Measurements from ENCODE around the gene RPS19. TPM values are rescaled to one million over a fixed set of nuclear protein-coding genes. Genes with fewer than 3 reads are reported as not detected.

RPS19 gene
- total RNA-seq, 1 donor from 2014 or later, result 3,078 TPM

DNA sequence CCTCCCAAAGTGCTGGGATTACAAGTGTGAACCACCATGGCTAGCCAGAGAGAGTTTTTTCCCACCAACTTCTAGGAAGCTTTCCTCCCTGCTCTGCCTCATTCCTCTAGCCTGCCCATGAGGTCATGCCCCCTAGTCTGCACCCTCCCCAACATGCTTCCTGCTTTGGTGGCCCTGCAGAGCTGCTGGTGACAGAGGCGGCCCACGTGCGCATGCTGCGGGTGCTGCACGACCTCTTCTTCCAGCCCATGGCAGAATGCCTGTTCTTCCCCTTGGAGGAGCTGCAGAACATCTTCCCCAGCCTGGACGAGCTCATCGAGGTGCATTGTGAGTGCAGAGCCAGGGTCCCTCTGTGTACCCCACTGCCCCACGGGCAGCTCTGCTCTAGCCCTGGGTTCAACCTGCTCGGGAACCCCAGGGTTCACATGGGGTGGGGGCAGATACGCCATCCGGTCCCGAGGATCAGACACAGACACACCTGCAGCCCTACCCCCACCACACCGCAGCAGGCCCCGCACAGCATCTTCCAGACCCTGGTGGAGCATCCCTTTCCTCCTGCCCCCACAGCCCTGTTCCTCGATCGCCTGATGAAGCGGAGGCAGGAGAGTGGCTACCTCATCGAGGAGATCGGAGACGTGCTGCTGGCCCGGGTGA lies 41.8 kb downstream of the RPS19 start:
- DNase-seq (ENCODE audit: low read depth) (no peak), FAIRE-seq (no peak)
- Mint-ChIP-seq H3K4me3 (ENCODE audit: unreplicated experiment) (no peak overlapping the region), H3K4me1 (ENCODE audit: low read depth, unreplicated experiment) (no peaks in the 10 kb centered on the region), H3K27me3 (ENCODE audit: low read depth, unreplicated experiment) (no peaks in the 10 kb centered on the region), H3K36me3 (ENCODE audit: low read depth, unreplicated experiment) (peaks cover 28% of the 10 kb centered on the region), H3K9me3 (ENCODE audit: unreplicated experiment) (no peaks in the 10 kb centered on the region), H3K27ac (ENCODE audit: unreplicated experiment) (no peak overlapping the region)
- H2AFZ ChIP-seq (ENCODE audit: low read depth, low read length), result no peak overlapping the region
- no peak overlapping the region for H3K4me2 ChIP-seq (ENCODE audit: low read length)
- H3K4me3 ChIP-seq (ENCODE audit: insufficient read depth, low read depth, low read length), result no peak overlapping the region
- TF ChIP-seq, protein P1, sequence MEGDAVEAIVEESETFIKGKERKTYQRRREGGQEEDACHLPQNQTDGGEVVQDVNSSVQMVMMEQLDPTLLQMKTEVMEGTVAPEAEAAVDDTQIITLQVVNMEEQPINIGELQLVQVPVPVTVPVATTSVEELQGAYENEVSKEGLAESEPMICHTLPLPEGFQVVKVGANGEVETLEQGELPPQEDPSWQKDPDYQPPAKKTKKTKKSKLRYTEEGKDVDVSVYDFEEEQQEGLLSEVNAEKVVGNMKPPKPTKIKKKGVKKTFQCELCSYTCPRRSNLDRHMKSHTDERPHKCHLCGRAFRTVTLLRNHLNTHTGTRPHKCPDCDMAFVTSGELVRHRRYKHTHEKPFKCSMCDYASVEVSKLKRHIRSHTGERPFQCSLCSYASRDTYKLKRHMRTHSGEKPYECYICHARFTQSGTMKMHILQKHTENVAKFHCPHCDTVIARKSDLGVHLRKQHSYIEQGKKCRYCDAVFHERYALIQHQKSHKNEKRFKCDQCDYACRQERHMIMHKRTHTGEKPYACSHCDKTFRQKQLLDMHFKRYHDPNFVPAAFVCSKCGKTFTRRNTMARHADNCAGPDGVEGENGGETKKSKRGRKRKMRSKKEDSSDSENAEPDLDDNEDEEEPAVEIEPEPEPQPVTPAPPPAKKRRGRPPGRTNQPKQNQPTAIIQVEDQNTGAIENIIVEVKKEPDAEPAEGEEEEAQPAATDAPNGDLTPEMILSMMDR (IDR thresholded peaks at IDR 0.05; ENCODE audit: insufficient read depth, low read depth, low read length), result no peak
- no peak for TF ChIP-seq EZH2 (IDR thresholded peaks at IDR 0.05; ENCODE audit: insufficient read depth, low read length)
- H4K20me1 ChIP-seq (ENCODE audit: insufficient read depth, low read length), result peaks cover 43% of the 10 kb centered on the region
- H3K9ac ChIP-seq (ENCODE audit: low read length), result no peak overlapping the region
- peaks cover 33% of the 10 kb centered on the region for H3K36me3 ChIP-seq (ENCODE audit: insufficient read depth, low read length)
- no peaks in the 10 kb centered on the region for H3K9me3 ChIP-seq (ENCODE audit: insufficient read depth, low read depth, low read length)
- H3K79me2 ChIP-seq (ENCODE audit: insufficient read depth, low read length), result no peaks in the 10 kb centered on the region
- no peaks in the 10 kb centered on the region for H3K27me3 ChIP-seq (ENCODE audit: insufficient read depth, low read length)
- no peaks in the 10 kb centered on the region for H3K4me1 ChIP-seq (ENCODE audit: insufficient read depth, low read length)
- no peak overlapping the region for H3K27ac ChIP-seq (ENCODE audit: low read depth, low read length)

DNA sequence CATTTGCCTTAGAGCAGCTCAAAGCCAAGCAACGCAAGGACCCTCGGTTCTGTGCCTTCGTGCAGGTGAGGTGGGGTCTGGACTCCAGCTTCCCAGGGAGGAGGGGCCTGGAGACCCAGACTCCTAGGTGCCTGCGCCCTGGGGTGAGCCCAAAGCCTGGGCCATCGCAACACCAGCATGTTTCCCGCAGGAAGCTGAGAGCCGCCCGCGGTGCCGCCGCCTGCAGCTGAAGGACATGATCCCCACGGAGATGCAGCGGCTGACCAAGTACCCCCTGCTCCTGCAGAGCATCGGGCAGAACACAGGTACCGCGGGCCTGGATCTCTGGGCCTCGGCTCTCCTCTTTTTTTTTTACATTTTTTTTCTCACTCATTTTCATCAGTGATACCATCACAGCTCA lies 42.5 kb downstream of the RPS19 start:
- FAIRE-seq, result no peak
- no peaks in the 10 kb centered on the region for H3K9me3 Mint-ChIP-seq (ENCODE audit: unreplicated experiment)

More for the DNA sequence above, 42.5 kb downstream of the RPS19 start:
- DNase-seq (ENCODE audit: low read depth), result no peak
- Histone ChIP-seq H3K4me2 (ENCODE audit: low read length) (no peak overlapping the region), H3K4me3 (ENCODE audit: insufficient read depth, low read depth, low read length) (no peak overlapping the region), H3K79me2 (ENCODE audit: insufficient read depth, low read length) (no peaks in the 10 kb centered on the region), H3K9me3 (ENCODE audit: insufficient read depth, low read depth, low read length) (no peaks in the 10 kb centered on the region), H3K27ac (ENCODE audit: low read depth, low read length) (no peak overlapping the region), H3K36me3 (ENCODE audit: insufficient read depth, low read length) (peaks cover 33% of the 10 kb centered on the region), H4K20me1 (ENCODE audit: insufficient read depth, low read length) (peaks cover 44% of the 10 kb centered on the region), H2AFZ (ENCODE audit: low read depth, low read length) (no peak overlapping the region), H3K9ac (ENCODE audit: low read length) (no peak overlapping the region), H3K4me1 (ENCODE audit: insufficient read depth, low read length) (no peaks in the 10 kb centered on the region), H3K27me3 (ENCODE audit: insufficient read depth, low read length) (no peaks in the 10 kb centered on the region)
- no peak overlapping the region for H3K27ac Mint-ChIP-seq (ENCODE audit: unreplicated experiment)
- TF ChIP-seq EZH2 (IDR thresholded peaks at IDR 0.05; ENCODE audit: insufficient read depth, low read length), result no peak
- TF ChIP-seq, protein P1 (IDR thresholded peaks at IDR 0.05; ENCODE audit: insufficient read depth, low read depth, low read length), result no peak
- H3K27me3 Mint-ChIP-seq (ENCODE audit: low read depth, unreplicated experiment), result no peaks in the 10 kb centered on the region
- no peak overlapping the region for H3K4me3 Mint-ChIP-seq (ENCODE audit: unreplicated experiment)
- no peaks in the 10 kb centered on the region for H3K4me1 Mint-ChIP-seq (ENCODE audit: low read depth, unreplicated experiment)
- H3K36me3 Mint-ChIP-seq (ENCODE audit: low read depth, unreplicated experiment), result peaks cover 30% of the 10 kb centered on the region

Measured in astrocyte (in vitro differentiated cells and primary cell).